HepG2 (cell line): ENCODE data around the gene CLPX. TPM values are rescaled to one million over a fixed set of nuclear protein-coding genes. Genes with fewer than 3 reads are reported as not detected.
A peak's percentile ranks its signal among the peaks of the same experiment; 100 is the strongest.

ENCODE experiments used
- CHD2 ChIP-seq: IDR thresholded peaks from 2 replicates; pipeline ENCODE4 v1.6.1; 2011; ENCODE audit warnings: low read depth, low read length, improper control_type of control experiment
- CTCF ChIP-seq: sonication (generic); formaldehyde crosslinking; IDR thresholded peaks from 2 replicates; pipeline ENCODE4 v1.5.0; 2020; ENCODE audit warnings: mild to moderate bottlenecking, missing genetic modification reagents, moderate library complexity
- FIP1L1 ChIP-seq: fragments of 200-400 bp; formaldehyde crosslinking; IDR thresholded peaks from 2 replicates; pipeline ENCODE4 v1.6.1; 2018; ENCODE audit warnings: low read depth, mild to moderate bottlenecking, low read length, moderate library complexity, borderline replicate concordance; ENCODE audit not compliant: insufficient read depth
- KLF6 ChIP-seq: IDR thresholded peaks from 2 replicates; pipeline ENCODE4 v1.8.0; 2016; ENCODE audit warnings: missing biosample characterization, missing genetic modification reagents
- LRRFIP1 ChIP-seq: sonication (generic); formaldehyde crosslinking; conservative IDR thresholded peaks from 2 replicates; pipeline ENCODE4 v1.4.0; 2020; ENCODE audit warnings: missing genetic modification reagents
- MAFK ChIP-seq, 2 experiments: IDR thresholded peaks in 1 of 2; conservative IDR thresholded peaks in 1 of 2; 2 replicates each; pipeline ENCODE4 v1.6.1; 2011; ENCODE audit warnings: improper control_type of control experiment in 2 of 2, low read length in 2 of 2
- RFXAP ChIP-seq: sonication (generic); formaldehyde crosslinking; IDR thresholded peaks from 2 replicates; pipeline ENCODE4 v1.4.0; 2020; ENCODE audit warnings: missing genetic modification reagents, borderline replicate concordance
- RORA ChIP-seq: sonication (generic); formaldehyde crosslinking; IDR thresholded peaks from 2 replicates; pipeline ENCODE4 v1.5.0; 2020; ENCODE audit warnings: mild to moderate bottlenecking, missing genetic modification reagents, moderate library complexity
- RXRA ChIP-seq: sonication (generic); formaldehyde crosslinking; IDR thresholded peaks from 2 replicates; pipeline ENCODE4 v1.5.1; 2020; ENCODE audit warnings: missing genetic modification reagents
- SMAD9 ChIP-seq: sonication (generic); formaldehyde crosslinking; IDR thresholded peaks from 2 replicates; pipeline ENCODE4 v1.5.1; 2020; ENCODE audit warnings: mild to moderate bottlenecking, missing genetic modification reagents
- TFAP4 ChIP-seq: sonication (generic); IDR thresholded peaks from 2 replicates; pipeline ENCODE4 v1.6.1; 2016; ENCODE audit warnings: low read depth, borderline replicate concordance
- TSC22D2 ChIP-seq: sonication (generic); formaldehyde crosslinking; IDR thresholded peaks from 2 replicates; pipeline ENCODE4 v1.5.1; 2020; ENCODE audit warnings: missing genetic modification reagents, mild to moderate bottlenecking, borderline replicate concordance
- ZBTB7B ChIP-seq: sonication (generic); formaldehyde crosslinking; IDR thresholded peaks from 2 replicates; pipeline ENCODE4 v1.4.0; 2020; ENCODE audit warnings: missing genetic modification reagents
- polyA plus RNA-seq, 8 experiments: library from polyadenylated mRNA; depleted of rRNA in 3 of 8; stranded (reverse) in 7 of 8; unstranded in 1 of 8; fragments of >200 nt; fragmentation: Illumina TruSeq in 4 of 8; extraction: Trizol in 4 of 8; gene quantifications; 2 replicates each; pipeline versions ENCODE4 v1.2.1 to v1.2.3, GENCODE V29; 2011 to 2016; ENCODE audit warnings: low read depth in 4 of 8, missing spikeins in 1 of 8, mixed read lengths in 1 of 8; ENCODE audit not compliant: insufficient read depth in 1 of 8
- total RNA-seq, 5 experiments: library from RNA; depleted of rRNA; stranded (reverse); fragments of >200 nt; fragmentation: Illumina TruSeq; extraction: Trizol; gene quantifications; 2 replicates each; pipeline ENCODE4 v1.2.3, GENCODE V29; 2016; ENCODE audit warnings: low read depth in 1 of 5
- TF ChIP-seq, protein P1 (sequence below): sonication (generic); formaldehyde crosslinking; IDR thresholded peaks from 2 replicates; pipeline ENCODE4 v1.4.0; 2020; ENCODE audit warnings: missing genetic modification reagents, borderline replicate concordance

The CLPX gene
- total and polyA plus RNA-seq, 2 of the 13 experiments (the other 11 are each of a cell fraction or from before 2014, with no cell fraction given): 33.9 to 61.3 TPM

DNA sequence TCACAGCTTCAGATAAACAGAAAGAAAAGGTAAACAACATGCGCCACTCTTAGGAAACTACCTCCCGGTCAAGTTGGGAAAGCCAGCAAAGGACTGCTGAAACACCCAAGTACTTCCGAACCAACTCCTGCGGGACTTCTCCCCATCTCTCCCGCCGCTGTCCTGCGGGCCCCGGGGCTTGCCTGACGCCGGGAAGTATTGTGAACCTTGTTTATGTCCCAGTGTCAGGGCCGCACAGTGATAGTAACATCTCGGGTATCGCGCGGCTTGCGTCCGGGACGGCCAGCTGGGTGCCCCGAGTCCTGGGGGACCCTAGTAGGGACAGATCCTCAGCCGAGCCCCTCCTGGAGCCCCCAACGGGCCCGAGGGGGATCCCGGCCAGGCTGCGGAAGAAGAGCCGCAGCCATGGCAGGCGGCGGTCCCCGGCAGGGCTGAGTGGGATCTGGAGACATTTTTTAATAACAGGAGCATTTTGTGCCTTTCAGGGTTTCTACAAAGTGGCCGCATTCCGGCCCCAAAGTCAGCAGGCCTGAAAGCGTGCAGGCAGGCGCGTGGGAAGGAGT, 756 bp downstream of the CLPX start (continued):
- TF ChIP-seq, protein P1, sequence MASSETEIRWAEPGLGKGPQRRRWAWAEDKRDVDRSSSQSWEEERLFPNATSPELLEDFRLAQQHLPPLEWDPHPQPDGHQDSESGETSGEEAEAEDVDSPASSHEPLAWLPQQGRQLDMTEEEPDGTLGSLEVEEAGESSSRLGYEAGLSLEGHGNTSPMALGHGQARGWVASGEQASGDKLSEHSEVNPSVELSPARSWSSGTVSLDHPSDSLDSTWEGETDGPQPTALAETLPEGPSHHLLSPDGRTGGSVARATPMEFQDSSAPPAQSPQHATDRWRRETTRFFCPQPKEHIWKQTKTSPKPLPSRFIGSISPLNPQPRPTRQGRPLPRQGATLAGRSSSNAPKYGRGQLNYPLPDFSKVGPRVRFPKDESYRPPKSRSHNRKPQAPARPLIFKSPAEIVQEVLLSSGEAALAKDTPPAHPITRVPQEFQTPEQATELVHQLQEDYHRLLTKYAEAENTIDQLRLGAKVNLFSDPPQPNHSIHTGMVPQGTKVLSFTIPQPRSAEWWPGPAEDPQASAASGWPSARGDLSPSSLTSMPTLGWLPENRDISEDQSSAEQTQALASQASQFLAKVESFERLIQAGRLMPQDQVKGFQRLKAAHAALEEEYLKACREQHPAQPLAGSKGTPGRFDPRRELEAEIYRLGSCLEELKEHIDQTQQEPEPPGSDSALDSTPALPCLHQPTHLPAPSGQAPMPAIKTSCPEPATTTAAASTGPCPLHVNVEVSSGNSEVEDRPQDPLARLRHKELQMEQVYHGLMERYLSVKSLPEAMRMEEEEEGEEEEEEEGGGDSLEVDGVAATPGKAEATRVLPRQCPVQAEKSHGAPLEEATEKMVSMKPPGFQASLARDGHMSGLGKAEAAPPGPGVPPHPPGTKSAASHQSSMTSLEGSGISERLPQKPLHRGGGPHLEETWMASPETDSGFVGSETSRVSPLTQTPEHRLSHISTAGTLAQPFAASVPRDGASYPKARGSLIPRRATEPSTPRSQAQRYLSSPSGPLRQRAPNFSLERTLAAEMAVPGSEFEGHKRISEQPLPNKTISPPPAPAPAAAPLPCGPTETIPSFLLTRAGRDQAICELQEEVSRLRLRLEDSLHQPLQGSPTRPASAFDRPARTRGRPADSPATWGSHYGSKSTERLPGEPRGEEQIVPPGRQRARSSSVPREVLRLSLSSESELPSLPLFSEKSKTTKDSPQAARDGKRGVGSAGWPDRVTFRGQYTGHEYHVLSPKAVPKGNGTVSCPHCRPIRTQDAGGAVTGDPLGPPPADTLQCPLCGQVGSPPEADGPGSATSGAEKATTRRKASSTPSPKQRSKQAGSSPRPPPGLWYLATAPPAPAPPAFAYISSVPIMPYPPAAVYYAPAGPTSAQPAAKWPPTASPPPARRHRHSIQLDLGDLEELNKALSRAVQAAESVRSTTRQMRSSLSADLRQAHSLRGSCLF (CRISPR knock-in tag): no peak
- peak; percentile 77; the same call in 1 of the 2 replicates for TF ChIP-seq TFAP4
- no peak for TF ChIP-seq MAFK (conservative IDR thresholded peaks at IDR 0.05 in 1 of 2, IDR thresholded peaks at IDR 0.05 in 1 of 2; ENCODE audit: low read length in 2 of 2)
- TF ChIP-seq RXRA (CRISPR knock-in tag): no peak; the same call in 1 of the 2 replicates
- TF ChIP-seq RFXAP (CRISPR knock-in tag): 0 out of 2 replicates have a peak, but pooled peaks have one; percentile 47
- TF ChIP-seq CHD2: peak; percentile 93
- 0 out of 2 replicates have a peak, but pooled peaks have one; percentile 25 for TF ChIP-seq SMAD9 (CRISPR knock-in tag)
- TF ChIP-seq CTCF: no peak
- TF ChIP-seq KLF6 (CRISPR knock-in tag): 0 out of 2 replicates have a peak, but pooled peaks have one; percentile 50
- TF ChIP-seq LRRFIP1 (CRISPR knock-in tag): no peak
- TF ChIP-seq RORA (CRISPR knock-in tag): no peak
- TF ChIP-seq FIP1L1: no peak
- no peak for TF ChIP-seq TSC22D2 (CRISPR knock-in tag)
- 0 out of 2 replicates have a peak, but pooled peaks have one; percentile 4 for TF ChIP-seq ZBTB7B (CRISPR knock-in tag)
